ENCODE measurements around the gene FCRL4. TPM values are rescaled to one million over a fixed set of nuclear protein-coding genes. Genes with fewer than 3 reads are reported as not detected.
A peak's percentile ranks its signal among the peaks of the same experiment; 100 is the strongest.

Gene FCRL4
- total and polyA plus RNA-seq, 2 donors (not counting 1 experiment from before 2014, with no cell fraction given), result 0.09 to 0.30 TPM

DNA sequence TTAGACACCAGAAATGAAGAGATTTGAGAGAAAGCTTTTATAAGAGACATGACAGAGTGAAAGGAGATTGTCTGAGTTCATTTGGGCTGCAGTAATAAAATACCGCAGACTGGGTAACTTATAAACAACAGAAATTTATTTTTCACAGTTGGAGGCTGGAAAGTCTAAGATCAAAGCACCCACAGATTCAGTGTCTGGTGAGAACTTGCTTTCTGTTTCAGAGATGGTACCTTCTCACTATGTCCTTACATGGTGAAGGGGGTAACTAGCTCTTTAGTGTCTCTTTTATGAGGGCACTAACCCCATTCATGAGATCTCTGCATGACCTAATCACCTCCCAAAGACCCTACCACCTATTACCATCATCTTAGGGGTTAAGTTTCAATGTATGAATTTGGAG, 30.9 kb upstream of the FCRL4 start:
- Histone ChIP-seq H3K4me1 (ENCODE audit: control insufficient read depth in 2 of 2, insufficient read depth in 2 of 2, low read length in 2 of 2) (peaks cover 4 to 6% of the 10 kb centered on the region in 2 donors), H4K20me1 (ENCODE audit: control insufficient read depth, insufficient read depth, low read length, poor library complexity, severe bottlenecking) (no peaks in the 10 kb centered on the region), H2AFZ (ENCODE audit: insufficient read depth, low read depth, low read length, poor library complexity, severe bottlenecking) (no peak overlapping the region), H3K4me3 (ENCODE audit: control extremely low read depth in 1 of 5, extremely low read depth in 1 of 5, insufficient read depth in 1 of 5, low read depth in 2 of 5, low read length in 4 of 5) (no peak overlapping the region), H3K9ac (ENCODE audit: low read length) (no peak overlapping the region), H3K36me3 (replicated peaks in 1 of 2; ENCODE audit: control extremely low read depth in 1 of 2, control insufficient read depth in 1 of 2, extremely low read depth in 1 of 2, insufficient read depth in 2 of 2, low read length in 1 of 2) (no peaks in the 10 kb centered on the region), H3K79me2 (ENCODE audit: control insufficient read depth, insufficient read depth, low read length) (no peaks in the 10 kb centered on the region), H3K27ac (ENCODE audit: low read length in 2 of 2) (no peak overlapping the region), H3K9me3 (ENCODE audit: control extremely low read depth in 1 of 3, control insufficient read depth in 2 of 3, insufficient read depth in 1 of 3, low read length in 2 of 3) (no peaks in the 10 kb centered on the region), H3K4me2 (replicated peaks; ENCODE audit: low read depth, low read length, poor library complexity, severe bottlenecking) (no peak overlapping the region), H3K27me3 (replicated peaks in 1 of 4; ENCODE audit: control extremely low read depth in 1 of 4, control insufficient read depth in 3 of 4, insufficient read depth in 4 of 4, low read length in 3 of 4) (no peaks in the 10 kb centered on the region)
- intact Hi-C loops (cut with micrococcal nuclease), result no loop called here
- ATAC-seq (ENCODE audit: low read depth), result no peak
- peaks cover 16% of the 10 kb centered on the region for H3K4me1 Mint-ChIP-seq
- H3K27me3 Mint-ChIP-seq, result no peaks in the 10 kb centered on the region
- no peak for DNase-seq
- TF ChIP-seq EZH2 (IDR thresholded peaks at IDR 0.05; ENCODE audit: borderline replicate concordance, insufficient read depth, low read depth, low read length, poor library complexity, severe bottlenecking), result no peak
- TF ChIP-seq, protein P1, sequence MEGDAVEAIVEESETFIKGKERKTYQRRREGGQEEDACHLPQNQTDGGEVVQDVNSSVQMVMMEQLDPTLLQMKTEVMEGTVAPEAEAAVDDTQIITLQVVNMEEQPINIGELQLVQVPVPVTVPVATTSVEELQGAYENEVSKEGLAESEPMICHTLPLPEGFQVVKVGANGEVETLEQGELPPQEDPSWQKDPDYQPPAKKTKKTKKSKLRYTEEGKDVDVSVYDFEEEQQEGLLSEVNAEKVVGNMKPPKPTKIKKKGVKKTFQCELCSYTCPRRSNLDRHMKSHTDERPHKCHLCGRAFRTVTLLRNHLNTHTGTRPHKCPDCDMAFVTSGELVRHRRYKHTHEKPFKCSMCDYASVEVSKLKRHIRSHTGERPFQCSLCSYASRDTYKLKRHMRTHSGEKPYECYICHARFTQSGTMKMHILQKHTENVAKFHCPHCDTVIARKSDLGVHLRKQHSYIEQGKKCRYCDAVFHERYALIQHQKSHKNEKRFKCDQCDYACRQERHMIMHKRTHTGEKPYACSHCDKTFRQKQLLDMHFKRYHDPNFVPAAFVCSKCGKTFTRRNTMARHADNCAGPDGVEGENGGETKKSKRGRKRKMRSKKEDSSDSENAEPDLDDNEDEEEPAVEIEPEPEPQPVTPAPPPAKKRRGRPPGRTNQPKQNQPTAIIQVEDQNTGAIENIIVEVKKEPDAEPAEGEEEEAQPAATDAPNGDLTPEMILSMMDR (IDR thresholded peaks at IDR 0.05), result no peak
- H3K4me3 Mint-ChIP-seq, result no peak overlapping the region
- ChIA-PET CTCF (interaction anchor here (1.0 to 2.7 kb wide), 2 partner anchors 48 to 62 kb away, joined by 3 to 10 read pairs; no protein-coding TSS in a partner anchor), POLR2A (no interaction called here)
- WGBS (ENCODE audit: insufficient coverage), result no CpG with 5 or more reads among the region's 1 CpG
- H3K27ac Mint-ChIP-seq, result no peak overlapping the region
- H3K9me3 Mint-ChIP-seq (ENCODE audit: insufficient read depth), result no peaks in the 10 kb centered on the region

DNA sequence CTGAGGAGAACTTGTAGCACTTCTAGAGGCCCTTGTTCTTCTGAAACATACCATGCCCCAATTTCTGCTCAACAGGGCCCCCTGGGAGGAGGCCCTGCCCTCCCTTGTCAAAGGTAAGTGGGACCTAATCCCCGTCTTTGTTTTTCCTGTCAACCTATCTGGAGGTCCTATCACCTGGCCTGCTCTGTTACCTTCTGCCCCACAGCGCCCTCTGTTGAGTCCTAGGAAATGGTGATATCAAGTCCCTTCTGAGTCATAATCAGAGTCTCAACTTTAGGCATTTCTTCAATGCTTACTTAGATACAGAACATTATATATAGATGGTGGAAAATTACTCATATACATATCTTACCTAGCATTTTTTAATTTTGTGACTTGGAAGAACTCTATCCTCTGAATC, 28.2 kb upstream of the FCRL4 start:
- Mint-ChIP-seq H3K27me3 (no peaks in the 10 kb centered on the region), H3K9me3 (ENCODE audit: insufficient read depth) (no peaks in the 10 kb centered on the region), H3K27ac (no peak overlapping the region), H3K4me1 (peaks cover 13% of the 10 kb centered on the region), H3K4me3 (no peak overlapping the region)
- H3K4me2 ChIP-seq (replicated peaks; ENCODE audit: low read depth, low read length, poor library complexity, severe bottlenecking), result no peak overlapping the region
- H3K4me1 ChIP-seq (ENCODE audit: control insufficient read depth in 2 of 2, insufficient read depth in 2 of 2, low read length in 2 of 2), result peaks cover 4 to 6% of the 10 kb centered on the region in 2 donors
- peak; percentile 72 for DNase-seq
- ChIA-PET POLR2A (no interaction called here), CTCF (interaction anchor here (0.7 to 5.5 kb wide), 7 partner anchors 28 to 148 kb away, joined by 3 to 59 read pairs (median 4); partner anchors contain the start of genes FCRL3 and FCRL4)
- TF ChIP-seq EZH2 (IDR thresholded peaks at IDR 0.05; ENCODE audit: borderline replicate concordance, insufficient read depth, low read depth, low read length, poor library complexity, severe bottlenecking), result no peak
- TF ChIP-seq, protein P1 (IDR thresholded peaks at IDR 0.05), result peak; percentile 75
- no peaks in the 10 kb centered on the region for H3K36me3 ChIP-seq (replicated peaks in 1 of 2; ENCODE audit: control extremely low read depth in 1 of 2, control insufficient read depth in 1 of 2, extremely low read depth in 1 of 2, insufficient read depth in 2 of 2, low read length in 1 of 2)
- intact Hi-C loops (cut with micrococcal nuclease), result loop anchor here (1.0 to 2.0 kb wide), 2 partner anchors 46 to 65 kb away; no protein-coding TSS in a partner anchor
- H3K27ac ChIP-seq (ENCODE audit: low read length in 2 of 2), result no peak overlapping the region
- no peak overlapping the region for H2AFZ ChIP-seq (ENCODE audit: insufficient read depth, low read depth, low read length, poor library complexity, severe bottlenecking)
- no peak overlapping the region for H3K9ac ChIP-seq (ENCODE audit: low read length)
- no peaks in the 10 kb centered on the region for H3K9me3 ChIP-seq (ENCODE audit: control extremely low read depth in 1 of 3, control insufficient read depth in 2 of 3, insufficient read depth in 1 of 3, low read length in 2 of 3)
- H3K79me2 ChIP-seq (ENCODE audit: control insufficient read depth, insufficient read depth, low read length), result no peaks in the 10 kb centered on the region
- no peak overlapping the region for H3K4me3 ChIP-seq (ENCODE audit: control extremely low read depth in 1 of 5, extremely low read depth in 1 of 5, insufficient read depth in 1 of 5, low read depth in 2 of 5, low read length in 4 of 5)
- no peaks in the 10 kb centered on the region for H3K27me3 ChIP-seq (replicated peaks in 1 of 4; ENCODE audit: control extremely low read depth in 1 of 4, control insufficient read depth in 3 of 4, insufficient read depth in 4 of 4, low read length in 3 of 4)
- WGBS (ENCODE audit: insufficient coverage), result 33% methylated on average over 1 of the region's 2 CpGs
- no peaks in the 10 kb centered on the region for H4K20me1 ChIP-seq (ENCODE audit: control insufficient read depth, insufficient read depth, low read length, poor library complexity, severe bottlenecking)
- ATAC-seq (ENCODE audit: low read depth), result peak; percentile 49

Data from B cell (primary cell).